SK-N-SH (cell line): Measurements from ENCODE around the gene GLUL. TPM values are rescaled to one million over a fixed set of nuclear protein-coding genes. Genes with fewer than 3 reads are reported as not detected.

Experiments
- CTCF ChIA-PET: fragments of 300-600, 350-600 bp; formaldehyde crosslinking; extraction: SDS; loops from one replicate; lab custom pipeline; 2021; lab: Yijun Ruan, JAX
- POLR2A ChIA-PET: fragments of 350-600 bp; sonication (Branson Sonifier 250); formaldehyde crosslinking; extraction: SDS; loops from one replicate; lab custom pipeline; 2020; ENCODE audit warnings: antibody characterized with exemption, inconsistent platforms; lab: Yijun Ruan, JAX
- DNase-seq: peaks from one replicate; pipeline ENCODE4 v3.0.0; 2012
- H2AFZ ChIP-seq: fragments of 200-600 bp; sonication (generic); 2 replicates; pipeline ENCODE4 v1.8.1; 2016; ENCODE audit warnings: antibody characterized with exemption, mild to moderate bottlenecking, low read depth
- H3F3A ChIP-seq: fragments of 200-600 bp; sonication (generic); replicated peaks from 2 replicates; pipeline ENCODE3; 2016; ENCODE audit warnings: antibody characterized with exemption, mild to moderate bottlenecking; ENCODE audit not compliant: insufficient read depth
- H3K27ac ChIP-seq, 2 experiments: fragments of 200-500 bp in 1 of 2; fragments of 200-600 bp in 1 of 2; sonication (Bioruptor generic) in 1 of 2; sonication (generic), shearing (Covaris generic) in 1 of 2; 2 replicates each; pipeline versions ENCODE4 v1.5.1 to v1.6.1; 2014 to 2016; ENCODE audit warnings: low read depth in 2 of 2, inconsistent platforms in 1 of 2, low read length in 1 of 2, mild to moderate bottlenecking in 1 of 2, mixed read lengths in 1 of 2
- H3K27me3 ChIP-seq: fragments of 200-600 bp; sonication (generic), shearing (Covaris generic); 2 replicates; pipeline ENCODE4 v1.6.1; 2016; ENCODE audit warnings: mixed run types; ENCODE audit not compliant: insufficient read depth
- H3K36me3 ChIP-seq, 2 experiments: fragments of 200-500 bp in 1 of 2; fragments of 200-600 bp in 1 of 2; sonication (Bioruptor generic) in 1 of 2; sonication (generic) in 1 of 2; replicated peaks in 1 of 2; 2 replicates each; pipeline versions ENCODE3 to v1.5.1; 2014 to 2016; ENCODE audit warnings: low read length in 1 of 2, mild to moderate bottlenecking in 1 of 2; ENCODE audit not compliant: insufficient read depth in 2 of 2, control insufficient read depth in 1 of 2
- H3K4me1 ChIP-seq, 2 experiments: fragments of 200-500 bp in 1 of 2; fragments of 200-600 bp in 1 of 2; sonication (Bioruptor generic) in 1 of 2; sonication (generic), shearing (Covaris generic) in 1 of 2; 2 replicates each; pipeline versions ENCODE4 v1.5.1 to v1.6.1; 2014 to 2016; ENCODE audit warnings: low read depth in 1 of 2, low read length in 1 of 2, mixed run types in 1 of 2; ENCODE audit not compliant: insufficient read depth in 2 of 2, control insufficient read depth in 1 of 2
- H3K4me2 ChIP-seq: fragments of 200-600 bp; sonication (generic), shearing (Covaris generic); 2 replicates; pipeline ENCODE4 v1.6.1; 2017; ENCODE audit warnings: mixed run types
- H3K4me3 ChIP-seq, 2 experiments: fragments of 200-500 bp in 1 of 2; fragments of 200-600 bp in 1 of 2; sonication (Bioruptor generic) in 1 of 2; sonication (generic), shearing (Covaris generic) in 1 of 2; 2 replicates each; pipeline versions ENCODE4 v1.5.1 to v1.8.1; 2014 to 2016; ENCODE audit warnings: low read depth in 2 of 2, inconsistent platforms in 1 of 2, low read length in 1 of 2, mild to moderate bottlenecking in 1 of 2, mixed read lengths in 1 of 2, moderate library complexity in 1 of 2
- H3K79me2 ChIP-seq: fragments of 200-600 bp; sonication (generic); 2 replicates; pipeline ENCODE4 v1.8.1; 2017; ENCODE audit warnings: mild to moderate bottlenecking; ENCODE audit not compliant: insufficient read depth
- H3K9ac ChIP-seq: fragments of 200-600 bp; sonication (generic); 2 replicates; pipeline ENCODE4 v1.6.1; 2017; ENCODE audit warnings: mixed run types
- H3K9me2 ChIP-seq: fragments of 200-600 bp; sonication (generic); 2 replicates; pipeline ENCODE4 v1.6.1; 2017; ENCODE audit warnings: mixed run types
- H3K9me3 ChIP-seq: fragments of 200-600 bp; sonication (generic); 2 replicates; pipeline ENCODE4 v1.6.1; 2017; ENCODE audit warnings: mixed run types, mild to moderate bottlenecking, moderate library complexity
- H4K20me1 ChIP-seq: fragments of 200-600 bp; sonication (generic); 2 replicates; pipeline ENCODE4 v1.6.1; 2017; ENCODE audit warnings: mild to moderate bottlenecking, mixed run types; ENCODE audit not compliant: insufficient read depth
- EP300 ChIP-seq, 2 experiments: IDR thresholded peaks; 2 replicates each; pipeline versions ENCODE4 v1.4.0 to v1.6.1; 2012; ENCODE audit warnings: borderline replicate concordance in 1 of 2, low read depth in 1 of 2, low read length in 1 of 2
- FOSL2 ChIP-seq: IDR thresholded peaks from 2 replicates; pipeline ENCODE4 v1.4.0; 2012; ENCODE audit warnings: low read depth, mild to moderate bottlenecking, moderate library complexity, borderline replicate concordance
- GABPA ChIP-seq: IDR thresholded peaks from 2 replicates; pipeline ENCODE4 v1.4.0; 2012; ENCODE audit warnings: low read depth, mild to moderate bottlenecking
- GATA2 ChIP-seq: sonication (generic); formaldehyde crosslinking; IDR thresholded peaks from 2 replicates; pipeline ENCODE4 v1.5.0; 2020; ENCODE audit warnings: mild to moderate bottlenecking, missing genetic modification reagents
- MXI1 ChIP-seq: IDR thresholded peaks from 2 replicates; pipeline ENCODE4 v1.6.1; 2012; ENCODE audit warnings: mild to moderate bottlenecking, low read depth, low read length, improper control_type of control experiment
- POLR2AphosphoS5 ChIP-seq: IDR thresholded peaks from 2 replicates; pipeline ENCODE4 v1.6.1; 2012; ENCODE audit warnings: low read depth, low read length
- RAD21 ChIP-seq: IDR thresholded peaks from 2 replicates; pipeline ENCODE4 v1.6.1; 2012; ENCODE audit warnings: mild to moderate bottlenecking, low read length
- RCOR1 ChIP-seq: fragments of 150-350 bp; IDR thresholded peaks from 2 replicates; pipeline ENCODE4 v1.6.1; 2017; ENCODE audit warnings: antibody characterized with exemption, low read length
- RFX5 ChIP-seq: IDR thresholded peaks from 2 replicates; pipeline ENCODE4 v1.6.1; 2012; ENCODE audit warnings: mild to moderate bottlenecking, improper control_type of control experiment, low read length
- WGBS: methylation state at CpG from one replicate; pipeline ENCODE4 v1.1.6; 2017; ENCODE audit warnings: low lambda C conversion rate; 5-methylcytosine and 5-hydroxymethylcytosine counted together
- polyA plus RNA-seq, 3 experiments: library from polyadenylated mRNA; depleted of rRNA; stranded (reverse); fragments of >200 nt; gene quantifications; 2 replicates each; pipeline ENCODE4 v1.2.3, GENCODE V29; 2012
- TF ChIP-seq, protein P1 (sequence below): fragments of 150-350 bp; IDR thresholded peaks from 2 replicates; pipeline ENCODE4 v1.6.1; 2016; ENCODE audit warnings: mild to moderate bottlenecking, low read depth, low read length
- TF ChIP-seq, protein P2 (sequence below): fragments of 200-600 bp; sonication (generic); IDR thresholded peaks from 2 replicates; pipeline ENCODE4 v1.6.1; 2017; ENCODE audit warnings: antibody characterized with exemption, mild to moderate bottlenecking, moderate library complexity
- TF ChIP-seq, protein P3 (sequence below): IDR thresholded peaks from 2 replicates; pipeline ENCODE4 v1.4.0; 2012; ENCODE audit warnings: low read depth, borderline replicate concordance

The GLUL gene
- polyA plus RNA-seq, 1 of the 3 experiments (the other 2 are of a cell fraction): 107 TPM

DNA sequence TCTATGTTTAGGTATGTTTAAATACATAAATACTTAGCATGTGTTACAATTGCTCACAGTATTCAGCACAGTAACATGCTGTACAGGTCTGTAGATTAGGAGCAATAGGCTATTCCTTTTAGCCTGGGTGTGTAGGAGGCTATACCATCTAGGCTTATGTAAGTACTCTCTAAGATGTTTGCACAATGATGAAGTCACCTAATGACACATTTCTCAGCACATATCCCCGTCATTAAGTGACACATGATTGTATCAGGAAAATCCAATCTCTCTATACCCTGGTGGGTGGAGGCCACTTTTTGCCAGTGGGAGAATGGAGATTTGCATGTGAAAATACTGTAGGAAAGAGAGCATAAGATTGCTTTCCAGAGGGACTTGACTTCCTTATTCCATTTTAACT is 14.4 kb upstream of the GLUL start:
- CTCF ChIA-PET: interaction anchor here (1.3 to 2.6 kb wide), 5 partner anchors 10 to 377 kb away, joined by 3 to 14 read pairs (median 7); no protein-coding TSS in a partner anchor
- Histone ChIP-seq H3K9me3 (no peaks in the 10 kb centered on the region), H3K27me3 (no peaks in the 10 kb centered on the region), H3K36me3 (no peaks in the 10 kb centered on the region), H3K4me2 (no peak overlapping the region), H3K27ac (no peak overlapping the region), H3K9me2 (no peaks in the 10 kb centered on the region), H3K4me1 (no peaks in the 10 kb centered on the region), H3K9ac (no peak overlapping the region), H3K4me3 (no peak overlapping the region), H2AFZ (no peak overlapping the region), H3K79me2 (no peaks in the 10 kb centered on the region), H3F3A (no peaks in the 10 kb centered on the region), H4K20me1 (no peaks in the 10 kb centered on the region)
- 5% methylated on average over 1 of the region's 1 CpG for WGBS
- DNase-seq: no peak
- TF ChIP-seq, protein P1, sequence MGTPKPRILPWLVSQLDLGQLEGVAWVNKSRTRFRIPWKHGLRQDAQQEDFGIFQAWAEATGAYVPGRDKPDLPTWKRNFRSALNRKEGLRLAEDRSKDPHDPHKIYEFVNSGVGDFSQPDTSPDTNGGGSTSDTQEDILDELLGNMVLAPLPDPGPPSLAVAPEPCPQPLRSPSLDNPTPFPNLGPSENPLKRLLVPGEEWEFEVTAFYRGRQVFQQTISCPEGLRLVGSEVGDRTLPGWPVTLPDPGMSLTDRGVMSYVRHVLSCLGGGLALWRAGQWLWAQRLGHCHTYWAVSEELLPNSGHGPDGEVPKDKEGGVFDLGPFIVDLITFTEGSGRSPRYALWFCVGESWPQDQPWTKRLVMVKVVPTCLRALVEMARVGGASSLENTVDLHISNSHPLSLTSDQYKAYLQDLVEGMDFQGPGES: no peak
- no peak for TF ChIP-seq RAD21
- no peak for TF ChIP-seq POLR2AphosphoS5
- no peak for TF ChIP-seq RCOR1
- no peak for TF ChIP-seq GABPA
- POLR2A ChIA-PET: no interaction called here

DNA sequence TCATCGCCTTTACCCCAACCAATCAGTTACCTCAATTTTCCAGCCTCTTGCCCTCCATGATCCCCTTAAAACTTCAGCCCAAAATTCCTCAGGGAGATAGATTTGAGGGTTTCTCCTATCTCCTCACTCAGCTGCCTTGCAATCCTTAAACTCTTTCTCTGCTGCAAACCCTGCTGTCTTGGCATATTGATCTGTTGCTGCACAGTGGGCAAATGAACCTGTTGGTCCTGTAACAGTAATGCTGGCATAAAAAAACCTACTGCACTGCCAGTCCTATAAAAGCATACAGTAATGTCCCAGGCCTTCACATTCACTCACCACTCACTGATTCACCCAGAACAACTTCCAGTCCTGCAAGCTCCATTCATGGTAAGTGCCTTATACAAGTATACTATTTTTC is 14.0 kb upstream of the GLUL start:
- H3K4me3 ChIP-seq: no peak overlapping the region
- no peaks in the 10 kb centered on the region for H3K9me3 ChIP-seq
- no peaks in the 10 kb centered on the region for H3K9me2 ChIP-seq
- ChIA-PET POLR2A (interaction anchor here (1.1 kb wide), 1 partner anchor 14 kb away, joined by 4 read pairs; the partner anchor contains the start of gene GLUL), CTCF (interaction anchor here (0.8 to 2.6 kb wide), 8 partner anchors 9 to 377 kb away, joined by 3 to 14 read pairs (median 4); no protein-coding TSS in a partner anchor)
- no peaks in the 10 kb centered on the region for H4K20me1 ChIP-seq
- H2AFZ ChIP-seq: no peak overlapping the region
- H3K4me2 ChIP-seq: no peak overlapping the region
- WGBS: 33% methylated on average over 1 of the region's 1 CpG
- no peaks in the 10 kb centered on the region for H3F3A ChIP-seq
- H3K79me2 ChIP-seq: no peaks in the 10 kb centered on the region
- DNase-seq: no peak
- H3K4me1 ChIP-seq: no peaks in the 10 kb centered on the region
- no peak overlapping the region for H3K27ac ChIP-seq
- H3K36me3 ChIP-seq: no peaks in the 10 kb centered on the region
- TF ChIP-seq, protein P2, sequence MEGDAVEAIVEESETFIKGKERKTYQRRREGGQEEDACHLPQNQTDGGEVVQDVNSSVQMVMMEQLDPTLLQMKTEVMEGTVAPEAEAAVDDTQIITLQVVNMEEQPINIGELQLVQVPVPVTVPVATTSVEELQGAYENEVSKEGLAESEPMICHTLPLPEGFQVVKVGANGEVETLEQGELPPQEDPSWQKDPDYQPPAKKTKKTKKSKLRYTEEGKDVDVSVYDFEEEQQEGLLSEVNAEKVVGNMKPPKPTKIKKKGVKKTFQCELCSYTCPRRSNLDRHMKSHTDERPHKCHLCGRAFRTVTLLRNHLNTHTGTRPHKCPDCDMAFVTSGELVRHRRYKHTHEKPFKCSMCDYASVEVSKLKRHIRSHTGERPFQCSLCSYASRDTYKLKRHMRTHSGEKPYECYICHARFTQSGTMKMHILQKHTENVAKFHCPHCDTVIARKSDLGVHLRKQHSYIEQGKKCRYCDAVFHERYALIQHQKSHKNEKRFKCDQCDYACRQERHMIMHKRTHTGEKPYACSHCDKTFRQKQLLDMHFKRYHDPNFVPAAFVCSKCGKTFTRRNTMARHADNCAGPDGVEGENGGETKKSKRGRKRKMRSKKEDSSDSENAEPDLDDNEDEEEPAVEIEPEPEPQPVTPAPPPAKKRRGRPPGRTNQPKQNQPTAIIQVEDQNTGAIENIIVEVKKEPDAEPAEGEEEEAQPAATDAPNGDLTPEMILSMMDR: no peak
- TF ChIP-seq, protein P3, sequence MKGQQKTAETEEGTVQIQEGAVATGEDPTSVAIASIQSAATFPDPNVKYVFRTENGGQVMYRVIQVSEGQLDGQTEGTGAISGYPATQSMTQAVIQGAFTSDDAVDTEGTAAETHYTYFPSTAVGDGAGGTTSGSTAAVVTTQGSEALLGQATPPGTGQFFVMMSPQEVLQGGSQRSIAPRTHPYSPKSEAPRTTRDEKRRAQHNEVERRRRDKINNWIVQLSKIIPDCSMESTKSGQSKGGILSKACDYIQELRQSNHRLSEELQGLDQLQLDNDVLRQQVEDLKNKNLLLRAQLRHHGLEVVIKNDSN: no peak
- TF ChIP-seq FOSL2: no peak
- no peak for TF ChIP-seq MXI1
- TF ChIP-seq EP300 (IDR thresholded peaks at IDR 0.05; ENCODE audit: borderline replicate concordance in 1 of 2, low read depth in 1 of 2, low read length in 1 of 2): no peak
- TF ChIP-seq GATA2 (CRISPR knock-in tag): no peak
- TF ChIP-seq RFX5: no peak
- no peak for TF ChIP-seq GABPA
- H3K27me3 ChIP-seq: no peaks in the 10 kb centered on the region
- no peak overlapping the region for H3K9ac ChIP-seq
